Hepatocyte (in vitro differentiated cells): ENCODE measurements around the gene COL4A1.

Source experiments
- CTCF ChIP-seq: fragments of 200-600 bp; sonication (generic); IDR thresholded peaks from 2 replicates; pipeline ENCODE4 v1.5.1; 2016; ENCODE audit warnings: antibody characterized with exemption, mild to moderate bottlenecking; ENCODE audit not compliant: poor library complexity
- EZH2 ChIP-seq: fragments of 200-600 bp; sonication (generic); IDR thresholded peaks from 2 replicates; pipeline ENCODE4 v1.6.1; 2016; ENCODE audit warnings: antibody characterized with exemption, mild to moderate bottlenecking, borderline replicate concordance

GRCh38 chr13:110265682-110266430, 41.1 kb downstream of the COL4A1 start:
- TF ChIP-seq CTCF = no peak
- TF ChIP-seq EZH2 = no peak
